GM15510 (cell line): Measurements from ENCODE around the gene FES.

Experiments used
- POLR2A ChIP-seq: IDR thresholded peaks from 3 replicates; pipeline ENCODE4 v1.6.1; 2011; ENCODE audit warnings: borderline replicate concordance; ENCODE audit not compliant: insufficient read length; ENCODE audit errors: extremely low read depth

FES gene

DNA sequence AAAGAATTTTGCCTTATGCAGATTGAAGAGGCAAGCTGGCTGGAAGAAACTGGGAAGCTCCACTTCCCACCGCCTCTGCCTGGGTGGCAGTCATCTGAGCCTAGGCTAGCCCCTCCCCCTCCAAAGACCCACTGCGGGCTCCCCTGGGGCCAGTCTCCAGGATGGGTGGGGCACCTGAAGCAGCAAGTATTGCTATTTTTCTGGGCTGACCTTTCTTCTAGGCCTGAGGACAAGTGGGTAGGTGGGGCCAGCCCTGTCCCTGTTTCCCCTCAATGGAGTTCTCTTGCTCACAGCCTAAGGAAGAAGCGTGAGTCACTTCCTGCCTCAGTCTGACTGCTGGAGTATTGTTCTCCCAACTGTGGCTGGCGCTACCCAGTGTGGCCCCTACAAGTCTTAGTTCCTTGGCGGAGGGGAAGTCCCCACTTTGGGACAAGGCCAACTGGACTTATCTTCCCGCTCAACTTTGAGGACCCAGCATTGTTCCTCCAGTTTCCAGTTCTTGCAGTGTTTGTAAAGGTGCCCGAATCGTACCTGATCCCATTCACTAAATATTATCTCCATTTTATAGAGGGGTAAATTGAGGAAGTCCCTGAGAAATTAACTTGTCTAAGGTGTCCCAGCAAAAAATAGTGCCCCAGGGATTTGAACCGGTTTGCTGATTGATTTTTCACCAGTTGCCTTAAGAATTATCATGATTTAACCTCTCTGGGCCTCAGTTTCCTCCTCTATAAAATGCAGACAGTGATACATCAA lies 14.5 kb upstream of the FES start:
- no peak for TF ChIP-seq POLR2A

DNA sequence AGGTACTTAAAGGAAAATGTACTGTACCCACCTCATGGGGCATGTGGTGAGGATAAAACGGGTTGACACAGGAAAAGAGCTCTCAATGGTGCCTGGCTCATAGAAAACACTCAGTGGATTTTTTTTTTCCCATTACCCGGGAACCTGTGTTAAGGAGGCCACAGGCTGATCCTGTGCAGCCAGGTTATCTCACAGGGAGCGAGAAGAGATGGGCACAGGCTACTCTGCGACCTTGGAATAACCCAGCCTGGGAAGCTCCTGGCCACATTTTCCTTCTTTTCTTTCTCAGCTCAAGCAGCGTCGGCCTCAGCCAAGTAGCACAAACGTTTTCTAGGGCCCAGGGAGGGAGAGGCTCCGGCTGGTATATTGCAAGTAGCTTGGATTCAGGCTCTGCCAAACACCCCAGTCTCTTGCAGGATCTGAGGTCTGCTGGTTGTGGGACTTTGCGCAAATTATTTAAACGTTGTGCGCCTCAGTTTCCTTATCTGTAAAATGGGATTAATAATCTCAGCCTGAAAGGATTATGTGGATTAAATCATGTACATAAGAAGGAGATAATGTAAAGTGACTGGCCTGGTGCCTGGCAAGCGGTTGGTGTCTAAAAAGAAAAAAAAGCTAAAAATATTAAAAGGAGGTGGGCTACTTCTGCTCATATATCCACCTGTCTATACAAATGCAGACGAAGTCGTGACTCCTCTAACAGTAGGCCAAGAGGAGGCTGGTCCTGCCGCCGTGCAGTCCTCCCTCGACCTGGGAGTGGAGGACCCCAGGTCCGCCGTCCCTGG lies 13.8 kb upstream of the FES start:
- TF ChIP-seq POLR2A = no peak

DNA sequence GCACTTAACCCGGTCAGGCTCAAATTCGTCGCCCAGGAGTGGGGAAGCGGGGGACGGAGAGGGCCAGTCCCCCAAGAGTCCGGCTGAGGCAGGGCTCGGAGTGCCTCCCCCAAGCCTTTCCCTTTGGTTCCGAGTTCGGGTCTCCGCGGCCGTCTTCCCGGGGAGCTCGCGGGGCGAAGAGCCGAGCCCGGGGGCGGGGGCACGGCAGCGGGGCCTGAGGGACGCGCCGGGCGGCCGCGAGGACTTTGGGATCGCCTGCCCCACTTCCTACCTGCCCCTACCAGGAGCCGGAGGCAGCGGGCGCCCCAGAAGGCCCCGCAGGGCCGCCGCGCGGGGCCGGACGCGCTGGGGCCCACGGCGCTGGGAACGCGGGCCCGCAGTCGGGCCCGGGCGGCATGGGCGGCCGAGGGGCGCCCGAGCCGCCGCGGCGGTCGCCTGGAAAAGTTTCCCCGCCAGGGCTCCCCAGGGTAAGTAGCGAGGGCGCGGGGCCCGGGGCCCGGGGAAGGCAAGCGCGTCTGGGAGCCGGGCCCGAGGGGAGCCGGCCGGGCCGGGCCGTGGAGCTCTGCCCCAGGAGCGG lies 13.1 kb upstream of the FES start:
- no peak for TF ChIP-seq POLR2A

DNA sequence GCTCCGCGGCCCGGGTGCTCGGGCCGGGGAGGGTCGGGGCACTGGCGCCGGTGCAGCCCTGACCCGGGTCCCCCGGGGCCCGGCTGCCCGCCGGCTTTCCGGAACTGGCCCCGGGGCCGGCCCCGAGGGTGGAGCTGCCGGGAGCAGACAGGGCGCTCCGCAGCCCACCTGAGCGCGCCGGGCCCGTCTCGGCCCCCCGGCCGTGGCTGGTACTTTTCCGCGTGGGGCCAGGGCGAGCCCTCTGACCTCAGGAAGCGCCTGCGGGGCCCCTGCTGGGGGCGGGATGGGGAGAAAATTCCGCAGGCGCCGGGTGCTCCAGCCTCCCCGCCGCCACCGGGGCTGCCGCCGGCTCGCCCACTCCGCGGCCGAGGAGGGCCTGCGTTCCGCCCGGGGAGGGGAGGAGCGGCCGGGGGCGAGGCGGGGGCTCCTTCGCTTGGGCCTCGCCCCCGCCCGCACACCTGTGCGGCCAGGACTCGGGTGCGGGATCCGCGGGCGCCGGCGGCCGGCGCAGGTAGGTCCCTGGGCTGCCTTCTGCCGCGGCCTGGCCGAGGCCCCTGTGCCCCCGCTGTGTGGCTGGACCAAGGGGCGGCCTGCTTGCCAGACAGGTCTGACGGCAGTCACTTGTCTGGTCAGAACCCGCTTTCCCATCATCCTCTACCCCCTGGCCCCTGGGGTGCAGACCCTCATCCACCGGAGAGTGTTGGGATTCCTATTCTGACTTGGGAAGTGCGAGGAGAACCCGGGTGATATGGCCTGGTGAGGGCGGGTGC lies 12.4 kb upstream of the FES start:
- no peak for TF ChIP-seq POLR2A

DNA sequence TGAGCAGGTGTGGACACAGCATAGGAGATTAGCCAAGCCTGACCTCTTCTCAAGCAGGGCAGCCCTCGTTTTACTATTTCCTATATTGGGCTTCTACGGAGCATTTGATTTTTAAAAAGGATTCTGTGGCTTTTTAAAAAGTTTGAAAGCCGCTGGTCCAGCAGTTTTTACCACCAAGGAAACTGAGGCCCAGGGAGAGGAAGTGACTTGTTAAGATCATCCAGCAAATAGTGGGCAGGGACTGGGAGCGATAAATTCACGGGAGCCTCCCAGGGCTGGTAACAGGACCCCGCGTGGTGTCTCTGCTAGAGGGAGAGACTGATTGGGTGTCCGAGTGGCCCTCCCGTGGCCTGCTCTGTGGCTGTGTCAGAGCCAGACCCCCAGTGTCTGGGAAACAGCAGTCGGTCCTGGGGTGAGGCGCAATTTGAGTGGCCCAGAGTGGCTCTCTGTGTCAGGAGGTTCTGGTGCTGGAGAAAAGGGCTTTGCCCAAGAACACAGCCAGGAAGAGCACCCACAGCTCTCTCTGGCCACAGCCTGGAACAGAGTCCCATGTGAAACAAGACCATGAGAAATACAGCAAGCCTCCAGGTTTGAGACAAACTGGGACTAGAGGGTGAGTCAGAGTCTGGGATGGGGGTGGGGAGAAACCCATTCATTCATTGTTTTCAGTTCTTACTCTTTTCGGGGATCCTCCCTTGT lies 11.7 kb upstream of the FES start:
- TF ChIP-seq POLR2A = no peak

DNA sequence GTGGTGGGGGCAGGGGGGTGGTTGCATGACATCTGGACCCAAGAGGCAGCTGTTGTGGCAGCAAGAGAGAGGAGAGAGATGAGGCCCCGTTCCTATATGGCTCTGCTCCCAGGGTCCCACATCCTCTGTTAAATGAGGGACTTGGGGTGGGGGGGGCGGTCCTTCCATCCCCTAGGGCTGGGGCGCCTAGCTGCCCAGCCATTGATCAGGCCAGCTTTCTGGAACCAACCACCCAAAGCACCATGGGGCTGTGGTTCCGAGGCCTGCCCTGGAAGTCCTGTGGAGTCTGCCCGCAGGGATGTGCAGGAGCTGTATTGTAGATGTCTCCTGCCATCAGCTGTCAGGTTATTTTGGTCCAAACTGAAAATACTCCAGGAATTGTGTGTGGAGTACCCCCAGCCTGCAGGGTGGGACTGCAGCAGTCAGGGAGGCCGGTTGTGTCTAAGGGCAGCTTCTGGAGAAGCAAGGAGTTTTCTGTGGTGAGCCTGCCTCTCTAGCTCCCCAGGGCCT lies 10.8 kb upstream of the FES start:
- no peak for TF ChIP-seq POLR2A

DNA sequence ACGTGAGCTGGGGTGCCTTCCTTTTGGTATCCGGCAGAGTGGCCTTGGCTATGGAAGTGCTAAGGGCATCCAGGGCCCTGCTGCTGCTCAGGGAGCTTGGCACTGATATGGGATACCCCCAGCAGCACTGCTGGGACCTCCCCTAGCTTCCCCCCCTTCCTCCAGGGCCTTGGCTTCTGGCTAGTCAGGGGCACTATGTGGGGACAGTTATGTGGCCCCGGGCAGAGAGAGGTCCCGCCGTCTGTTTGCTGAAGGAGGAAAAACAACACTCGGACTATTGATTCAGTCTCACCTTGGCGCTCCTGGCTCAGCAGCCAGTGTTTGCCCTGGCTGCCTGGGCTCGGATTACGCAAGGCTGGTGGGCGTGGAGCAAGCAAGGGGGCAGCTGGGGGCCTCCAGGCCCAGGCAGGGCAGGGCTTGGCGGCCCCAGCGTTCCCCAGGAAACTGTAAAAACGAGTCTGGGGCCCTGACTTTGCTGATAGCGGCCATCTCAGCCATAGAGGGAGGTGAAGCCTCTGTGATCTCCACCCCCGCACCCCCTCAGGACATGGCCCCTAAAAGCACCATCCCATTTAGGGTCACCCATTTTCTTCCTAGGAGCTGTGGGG lies 10.2 kb upstream of the FES start:
- TF ChIP-seq POLR2A = no peak

DNA sequence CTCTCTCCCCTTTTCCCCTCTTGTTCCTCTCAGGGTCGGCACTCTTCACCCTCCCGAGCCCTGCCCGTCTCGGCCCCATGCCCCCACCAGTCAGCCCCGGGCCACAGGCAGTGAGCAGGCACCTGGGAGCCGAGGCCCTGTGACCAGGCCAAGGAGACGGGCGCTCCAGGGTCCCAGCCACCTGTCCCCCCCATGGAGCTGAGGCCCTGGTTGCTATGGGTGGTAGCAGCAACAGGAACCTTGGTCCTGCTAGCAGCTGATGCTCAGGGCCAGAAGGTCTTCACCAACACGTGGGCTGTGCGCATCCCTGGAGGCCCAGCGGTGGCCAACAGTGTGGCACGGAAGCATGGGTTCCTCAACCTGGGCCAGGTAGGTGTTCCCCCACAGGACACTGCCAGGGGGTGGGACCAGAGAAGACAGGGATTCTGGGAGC lies 8.7 kb upstream of the FES start:
- TF ChIP-seq POLR2A = no peak

DNA sequence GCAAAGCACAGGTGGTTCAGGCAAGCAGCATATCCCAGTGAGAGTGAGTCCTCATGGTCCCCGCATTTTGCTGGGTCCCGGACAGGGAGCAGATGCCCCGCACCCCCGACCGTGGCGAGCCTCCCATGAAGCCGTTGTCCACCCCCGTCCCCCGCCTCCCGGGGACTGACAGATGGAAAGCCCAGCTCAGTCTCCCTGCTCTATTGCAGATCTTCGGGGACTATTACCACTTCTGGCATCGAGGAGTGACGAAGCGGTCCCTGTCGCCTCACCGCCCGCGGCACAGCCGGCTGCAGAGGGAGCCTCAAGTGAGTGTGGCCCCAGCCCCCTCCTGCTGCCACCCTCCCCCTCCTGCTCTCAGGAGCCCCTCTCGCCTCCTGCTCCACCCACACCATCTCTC lies 8.3 kb upstream of the FES start:
- TF ChIP-seq POLR2A = no peak

DNA sequence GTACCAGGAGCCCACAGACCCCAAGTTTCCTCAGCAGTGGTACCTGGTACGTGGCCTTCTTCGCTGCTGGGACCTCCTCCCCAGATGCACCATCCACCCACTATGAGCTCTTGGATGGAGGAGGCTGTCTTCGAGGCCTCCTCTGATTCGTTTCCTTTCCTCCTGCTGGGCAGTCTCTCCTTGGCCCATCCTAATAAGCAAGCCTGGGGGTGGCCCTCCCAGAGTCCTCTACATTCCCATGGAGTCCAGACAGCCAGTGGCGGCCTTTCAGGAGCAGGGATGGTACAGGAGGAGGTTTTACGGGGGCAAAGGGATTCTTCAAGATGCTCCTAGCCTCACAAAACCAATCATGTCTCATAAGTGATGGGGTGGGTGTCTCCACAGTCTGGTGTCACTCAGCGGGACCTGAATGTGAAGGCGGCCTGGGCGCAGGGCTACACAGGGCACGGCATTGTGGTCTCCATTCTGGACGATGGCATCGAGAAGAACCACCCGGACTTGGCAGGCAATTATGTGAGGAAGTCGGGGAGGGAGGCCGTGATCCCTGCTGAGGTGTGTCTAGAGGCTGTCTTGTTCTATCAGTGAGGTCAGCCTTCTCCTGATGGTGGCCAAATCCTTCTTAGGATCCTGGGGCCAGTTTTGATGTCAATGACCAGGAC lies 7.7 kb upstream of the FES start:
- TF ChIP-seq POLR2A = no peak

DNA sequence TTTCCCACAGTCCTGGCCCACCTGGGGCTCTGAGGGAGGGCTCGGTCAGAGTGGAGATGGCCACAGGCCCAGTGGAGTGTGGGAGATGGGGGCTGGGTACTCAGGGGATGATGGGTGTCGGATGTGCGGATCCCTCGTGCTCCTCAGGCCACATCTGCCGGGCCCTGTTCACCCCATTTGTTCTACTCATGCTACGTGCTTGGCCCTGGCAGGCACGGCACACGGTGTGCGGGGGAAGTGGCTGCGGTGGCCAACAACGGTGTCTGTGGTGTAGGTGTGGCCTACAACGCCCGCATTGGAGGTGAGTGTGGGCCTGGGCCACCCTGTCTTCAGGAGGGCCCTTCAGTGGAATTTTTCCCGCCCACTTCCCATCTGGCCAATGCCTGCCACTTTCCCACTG lies 7.0 kb upstream of the FES start:
- no peak for TF ChIP-seq POLR2A

DNA sequence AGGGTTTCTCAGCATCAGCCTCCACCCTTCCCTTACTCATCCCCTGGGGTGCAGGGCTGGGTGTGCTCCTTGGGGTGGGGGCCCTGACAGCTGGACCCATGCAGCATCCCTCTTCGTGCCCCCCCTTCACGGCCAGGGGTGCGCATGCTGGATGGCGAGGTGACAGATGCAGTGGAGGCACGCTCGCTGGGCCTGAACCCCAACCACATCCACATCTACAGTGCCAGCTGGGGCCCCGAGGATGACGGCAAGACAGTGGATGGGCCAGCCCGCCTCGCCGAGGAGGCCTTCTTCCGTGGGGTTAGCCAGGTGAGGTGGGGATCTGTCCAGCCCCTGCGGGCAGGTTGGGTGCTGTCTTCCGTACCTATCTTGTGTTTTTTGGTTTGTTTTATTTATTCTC lies 6.3 kb upstream of the FES start:
- no peak for TF ChIP-seq POLR2A

DNA sequence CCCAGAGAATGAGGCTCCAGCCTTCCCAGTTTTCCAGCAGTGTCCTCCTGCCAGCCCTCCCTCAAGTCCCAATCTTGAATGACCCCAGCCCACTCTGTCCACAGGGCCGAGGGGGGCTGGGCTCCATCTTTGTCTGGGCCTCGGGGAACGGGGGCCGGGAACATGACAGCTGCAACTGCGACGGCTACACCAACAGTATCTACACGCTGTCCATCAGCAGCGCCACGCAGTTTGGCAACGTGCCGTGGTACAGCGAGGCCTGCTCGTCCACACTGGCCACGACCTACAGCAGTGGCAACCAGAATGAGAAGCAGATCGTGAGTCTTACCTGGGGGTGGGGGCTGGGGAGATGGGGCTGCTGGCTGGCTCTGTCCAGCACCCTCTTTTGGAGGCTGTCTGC lies 5.6 kb upstream of the FES start:
- no peak for TF ChIP-seq POLR2A
